Putamen (tissue), 1 donor: Measurements from ENCODE around the gene PLPPR2.
"Not testable (repeated sequence)": the region's sequence is repeated elsewhere in the genome, so short reads cannot be mapped to it uniquely, and the experiment has no call there.

Experiments
- DNase-seq: peaks from one replicate; pipeline ENCODE4 v3.0.0-alpha.2; 2016; ENCODE audit warnings: low spot score

PLPPR2 gene, protein sequence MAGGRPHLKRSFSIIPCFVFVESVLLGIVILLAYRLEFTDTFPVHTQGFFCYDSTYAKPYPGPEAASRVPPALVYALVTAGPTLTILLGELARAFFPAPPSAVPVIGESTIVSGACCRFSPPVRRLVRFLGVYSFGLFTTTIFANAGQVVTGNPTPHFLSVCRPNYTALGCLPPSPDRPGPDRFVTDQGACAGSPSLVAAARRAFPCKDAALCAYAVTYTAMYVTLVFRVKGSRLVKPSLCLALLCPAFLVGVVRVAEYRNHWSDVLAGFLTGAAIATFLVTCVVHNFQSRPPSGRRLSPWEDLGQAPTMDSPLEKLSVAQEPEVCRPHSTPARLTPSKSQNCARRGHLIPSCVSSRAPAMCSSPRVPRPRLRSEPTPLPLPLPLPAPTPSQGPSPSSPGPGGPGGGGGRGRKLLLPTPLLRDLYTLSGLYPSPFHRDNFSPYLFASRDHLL

DNA sequence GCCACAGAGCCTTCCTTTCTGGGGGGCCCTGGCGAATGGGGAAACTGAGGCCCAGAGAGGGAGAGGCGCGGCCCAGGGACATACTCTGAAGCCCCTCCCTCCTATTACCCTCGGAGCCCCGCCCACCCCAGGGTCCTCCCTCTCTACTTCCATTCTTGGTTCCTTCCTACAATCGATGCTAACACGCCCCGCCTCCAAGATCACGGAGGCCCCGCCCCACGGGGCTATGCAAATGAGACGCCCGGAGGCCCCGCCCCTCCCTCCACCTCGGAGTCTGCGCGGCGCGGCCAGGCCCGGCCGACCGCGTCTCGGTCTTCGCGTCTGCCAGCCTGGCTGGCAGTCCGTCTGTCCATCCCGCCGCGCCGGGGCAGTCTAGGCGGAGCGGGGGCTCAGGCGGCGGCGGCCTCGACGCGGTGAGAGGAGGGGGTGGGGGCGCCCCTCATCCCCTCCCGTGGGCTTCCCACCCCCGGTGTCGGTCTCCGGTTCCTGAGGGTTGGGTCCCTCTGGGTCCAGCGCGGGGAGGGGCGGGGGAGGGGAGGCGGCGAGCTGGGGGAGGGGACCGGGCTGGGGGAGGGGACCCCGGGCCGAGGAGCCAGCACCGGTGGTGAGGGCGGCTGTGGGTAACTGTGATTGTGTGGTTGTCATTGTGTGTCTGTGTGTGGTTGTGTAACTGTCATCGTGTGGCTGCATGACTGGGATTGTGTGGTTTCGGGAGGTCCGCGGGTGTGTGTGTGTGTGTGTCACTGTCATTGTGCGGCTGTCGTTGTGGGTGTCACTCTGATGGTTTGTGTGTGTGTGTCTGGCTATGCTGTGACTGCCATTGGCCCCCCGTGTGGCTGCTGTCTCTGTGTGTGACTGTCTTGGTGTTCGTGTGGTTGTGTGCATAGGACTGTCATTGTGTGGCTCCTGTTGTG is at the start of gene PLPPR2:
TSS of gene PLPPR2 (plus strand) at position 273 of the 914 bp plus-strand sequence. CDS start 2,242 bp downstream, outside the sequence.
- DNase-seq, result peak; percentile 86

DNA sequence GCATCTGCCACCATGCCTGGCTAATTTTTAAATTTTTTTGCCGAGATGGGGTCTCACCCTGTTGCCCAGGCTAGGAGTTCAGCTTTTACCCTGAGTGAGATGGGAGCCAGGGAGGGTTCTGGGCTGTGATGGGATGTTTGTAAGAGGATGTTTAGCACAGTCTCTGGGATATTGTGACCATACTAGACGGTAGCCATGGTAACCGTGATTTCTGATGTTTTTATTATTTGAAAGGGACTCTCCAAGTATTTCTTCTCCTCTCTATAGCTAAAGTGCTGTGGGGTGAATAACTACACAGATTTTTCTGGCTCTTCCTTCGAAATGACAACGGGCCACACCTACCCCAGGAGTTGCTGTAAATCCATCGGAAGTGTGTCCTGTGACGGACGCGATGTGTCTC is 48.9 kb upstream of the PLPPR2 start:
- DNase-seq, result no peak

DNA sequence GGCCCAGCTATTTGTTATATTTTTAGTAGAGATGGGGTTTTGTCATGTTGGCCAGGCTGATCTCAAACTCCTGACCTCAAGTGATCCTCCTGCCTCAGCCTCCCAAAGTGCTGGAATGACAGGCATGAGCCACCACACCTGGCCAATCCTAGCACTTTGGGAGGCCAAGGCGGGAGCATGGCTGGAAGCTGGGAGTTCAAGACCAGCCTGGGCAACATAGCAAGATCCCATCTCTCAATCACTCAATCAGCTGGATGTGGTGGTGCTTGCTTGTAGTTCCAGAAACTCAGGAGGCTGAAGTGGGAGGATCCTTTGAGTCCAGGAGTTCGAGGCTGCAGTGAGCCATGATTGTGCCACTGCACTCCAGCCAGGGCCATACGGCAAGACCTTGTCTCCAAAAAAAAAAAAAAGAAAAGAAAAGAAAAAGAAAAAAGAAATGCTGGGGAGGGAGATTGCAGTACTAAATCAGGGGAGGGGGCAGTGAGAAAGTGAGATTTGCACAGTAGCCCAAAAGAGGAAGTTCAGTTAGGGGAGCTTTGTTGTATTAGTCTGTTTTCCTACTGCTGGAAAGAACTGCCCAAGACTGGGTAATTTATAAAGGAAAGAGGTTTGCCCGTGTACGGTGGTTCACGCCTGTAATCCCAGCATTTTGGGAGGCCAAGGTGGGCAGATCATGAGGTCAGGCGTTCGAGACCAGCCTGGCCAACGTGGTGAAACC is 34.8 kb upstream of the PLPPR2 start:
- not testable (repeated sequence) for DNase-seq

DNA sequence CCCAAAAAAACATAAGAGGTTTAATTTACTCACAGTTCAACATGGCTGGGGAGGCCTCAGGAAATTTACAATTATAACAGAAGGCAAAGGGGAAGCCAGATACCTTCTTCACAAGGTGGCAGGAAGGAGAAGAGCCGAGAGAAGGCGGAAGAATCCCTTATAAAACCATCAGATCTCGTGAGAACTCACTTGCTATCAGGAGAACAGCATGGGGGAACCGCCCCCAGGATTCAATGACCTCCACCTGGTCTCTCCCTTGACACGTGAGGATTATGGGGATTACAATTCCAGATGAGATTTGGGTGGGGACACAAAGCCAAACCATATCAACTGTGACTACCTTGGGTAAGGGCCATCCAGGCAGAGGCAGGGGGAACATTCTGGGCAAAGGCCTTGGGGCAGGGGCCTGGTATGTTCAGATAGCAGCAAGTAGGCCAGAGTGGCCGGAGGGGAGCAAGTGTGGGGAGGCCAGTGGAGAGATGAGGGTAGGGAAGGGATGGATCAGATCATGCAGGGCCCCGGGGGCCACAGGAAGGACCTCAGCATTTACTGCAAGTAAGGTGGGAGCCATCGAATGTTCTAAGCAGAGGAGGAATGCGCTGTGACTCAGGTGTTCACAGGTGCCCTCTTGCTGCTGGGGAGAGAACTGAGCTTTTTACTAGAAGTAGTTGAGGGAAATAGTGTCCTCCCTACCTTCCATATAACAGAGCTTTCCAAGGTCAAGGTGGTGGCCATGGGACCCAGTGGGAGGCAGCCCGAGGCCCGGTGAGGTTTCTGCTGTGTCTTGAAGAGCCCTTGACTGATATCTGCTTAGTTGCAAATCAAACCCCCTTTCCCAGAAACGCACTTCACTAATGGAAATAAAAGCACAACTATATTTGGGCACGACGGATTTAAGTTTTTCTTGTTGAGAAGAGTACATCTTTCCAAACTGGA is 33.8 kb upstream of the PLPPR2 start:
- DNase-seq, result no peak

DNA sequence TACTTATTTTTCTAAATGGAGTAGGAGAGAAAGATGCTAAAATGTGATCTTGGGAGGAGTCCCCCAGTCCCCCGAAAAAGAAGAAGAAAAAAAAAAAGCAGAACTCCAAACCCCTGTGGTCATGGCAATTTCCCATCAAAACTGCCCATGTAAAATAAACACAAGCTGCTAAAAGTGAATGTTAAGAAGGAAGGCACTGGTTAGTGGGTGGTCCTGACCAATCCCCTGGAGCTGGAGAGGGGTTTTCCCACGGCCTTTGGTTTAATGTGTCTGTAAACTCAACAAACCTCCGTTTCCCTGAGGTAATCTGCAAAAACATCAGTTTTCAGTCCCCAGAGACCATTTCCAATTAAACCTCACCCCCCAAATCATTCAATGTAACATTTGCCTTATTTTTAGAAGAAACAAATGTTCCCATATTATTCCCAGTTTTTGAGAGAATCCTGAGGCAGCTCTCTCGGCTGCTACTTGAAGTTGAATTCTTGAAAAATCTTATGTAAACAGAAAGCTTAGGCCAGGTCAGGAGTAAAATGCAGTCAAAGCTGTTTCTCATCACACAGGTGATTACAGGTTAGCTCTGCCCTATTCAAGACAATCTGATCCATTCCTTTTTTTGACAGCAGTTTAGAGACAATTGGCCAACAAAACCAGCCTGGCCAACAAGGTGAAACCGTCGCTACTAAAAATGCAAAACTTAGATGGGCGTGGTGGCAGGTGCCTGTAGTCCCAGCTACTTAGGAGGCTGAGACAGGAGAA is 32.8 kb upstream of the PLPPR2 start:
- no peak for DNase-seq

DNA sequence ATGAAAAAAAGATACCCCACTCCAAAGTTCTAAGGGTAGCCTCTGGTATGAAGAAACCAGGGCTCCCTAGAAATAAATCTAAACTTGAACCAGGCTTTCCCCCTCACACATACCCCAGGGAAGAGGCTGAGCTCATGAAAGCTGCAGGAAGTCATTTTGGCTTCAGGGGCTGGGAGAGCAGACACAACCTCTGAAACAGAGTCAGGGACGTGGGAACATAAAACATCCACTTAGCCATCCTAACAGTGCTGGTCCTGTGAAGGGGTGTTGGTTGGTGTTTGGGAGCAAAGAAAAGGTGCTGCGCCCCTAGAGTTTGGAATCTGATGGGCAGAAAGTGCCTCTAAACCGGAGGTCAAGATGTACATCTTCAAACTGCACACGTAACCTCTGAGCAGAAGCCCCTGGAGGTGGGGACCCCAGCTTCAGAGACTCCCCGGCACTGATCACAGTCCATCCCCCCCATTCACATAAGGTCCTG is 31.6 kb upstream of the PLPPR2 start:
- no peak for DNase-seq

DNA sequence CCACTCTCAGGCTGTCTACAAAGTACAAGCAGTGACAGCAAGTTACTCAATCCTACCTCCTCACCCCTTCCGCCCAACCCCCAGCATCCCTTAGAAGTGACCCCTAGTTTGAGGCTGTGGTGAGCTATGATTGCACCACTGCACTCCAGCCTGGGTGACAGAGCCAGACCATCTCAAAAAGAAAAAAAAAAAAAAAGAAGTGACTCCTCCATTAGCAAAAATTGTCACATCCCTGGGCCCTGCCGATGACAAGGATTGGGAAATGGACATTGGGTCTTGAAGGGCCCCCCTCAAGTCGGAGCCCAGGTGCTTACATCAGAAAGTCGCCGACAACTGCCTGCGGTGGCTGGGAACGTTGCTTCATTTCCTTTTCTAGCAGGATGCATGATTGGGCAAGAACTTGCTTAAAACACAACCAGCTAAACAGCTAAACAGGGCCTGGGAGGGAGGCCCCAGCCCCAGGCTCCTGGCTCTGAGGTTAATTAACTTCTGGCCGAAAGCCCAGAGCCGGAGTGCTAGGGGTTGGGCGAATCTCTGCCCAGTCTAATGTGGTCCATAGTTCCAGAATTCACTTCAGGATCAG is 31.1 kb upstream of the PLPPR2 start:
- peak; percentile 53 for DNase-seq

DNA sequence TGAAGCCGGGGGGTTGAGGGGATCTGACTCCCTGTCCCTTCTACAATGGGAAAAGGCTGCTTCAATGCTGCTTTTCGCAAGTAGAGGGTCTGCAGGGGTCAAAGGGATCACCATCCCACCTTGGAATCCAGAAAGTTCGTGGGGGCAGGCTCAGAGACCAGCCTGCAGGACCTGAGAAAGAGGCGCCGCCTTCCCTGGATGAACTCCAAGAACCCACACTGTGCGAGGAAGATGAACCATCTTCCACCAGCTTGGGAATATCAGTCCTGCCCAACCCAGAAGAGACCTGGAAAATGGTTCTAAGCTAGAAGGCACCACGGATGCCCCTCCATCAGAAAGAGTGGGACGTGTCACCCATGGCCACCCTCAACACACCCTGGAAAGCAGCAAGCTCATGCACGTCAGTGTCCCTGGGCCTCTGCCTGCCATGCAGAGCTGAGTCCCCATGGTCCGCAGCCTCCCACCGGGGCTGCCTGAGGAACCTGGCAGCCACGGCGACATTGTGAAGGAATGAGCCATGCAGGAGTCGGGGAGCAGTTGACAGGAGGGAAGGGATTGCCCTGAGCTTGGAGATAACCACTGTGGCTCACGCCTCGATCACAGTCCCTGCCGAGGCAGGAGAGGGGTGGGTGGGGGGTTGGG is 30.4 kb upstream of the PLPPR2 start:
- no peak for DNase-seq

DNA sequence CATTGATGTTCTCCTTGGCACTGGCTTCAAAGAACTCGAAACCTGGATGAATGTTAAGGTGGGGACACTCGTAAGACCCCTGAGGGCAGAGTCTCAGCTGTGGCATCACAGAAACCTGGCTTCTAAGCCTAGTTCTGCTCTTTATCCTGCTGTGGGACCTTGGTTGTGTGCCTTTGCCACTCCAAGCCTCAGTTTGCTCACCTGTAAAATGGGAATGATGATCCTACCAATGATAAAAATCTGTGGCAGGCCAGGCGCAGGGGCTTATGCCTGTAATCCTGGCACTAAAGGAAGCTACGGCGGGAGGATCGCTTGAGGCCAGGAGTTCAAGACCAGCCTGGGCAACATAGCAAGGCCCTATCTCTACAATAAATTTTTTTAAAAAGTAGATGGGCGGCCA is 29.7 kb upstream of the PLPPR2 start:
- DNase-seq, result no peak

DNA sequence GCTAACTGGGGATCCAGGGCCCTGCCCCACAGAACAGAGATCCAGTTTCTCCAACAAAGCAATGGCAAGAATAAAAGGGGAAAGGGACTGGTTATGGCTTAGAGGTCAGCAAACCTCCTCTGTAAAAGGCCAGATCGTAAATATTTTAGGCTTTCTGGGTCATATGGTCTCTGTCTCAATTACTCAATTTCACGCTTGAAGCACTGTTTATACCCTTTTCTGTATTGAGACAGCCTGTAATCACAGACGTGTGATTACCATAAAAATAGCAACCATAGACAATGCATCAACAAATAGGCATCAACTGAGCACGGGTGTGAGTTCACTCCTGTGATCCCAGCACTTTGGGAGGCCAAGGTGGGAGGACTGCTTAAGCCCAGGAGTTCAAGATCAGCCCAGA is 25.1 kb upstream of the PLPPR2 start:
- no peak for DNase-seq

DNA sequence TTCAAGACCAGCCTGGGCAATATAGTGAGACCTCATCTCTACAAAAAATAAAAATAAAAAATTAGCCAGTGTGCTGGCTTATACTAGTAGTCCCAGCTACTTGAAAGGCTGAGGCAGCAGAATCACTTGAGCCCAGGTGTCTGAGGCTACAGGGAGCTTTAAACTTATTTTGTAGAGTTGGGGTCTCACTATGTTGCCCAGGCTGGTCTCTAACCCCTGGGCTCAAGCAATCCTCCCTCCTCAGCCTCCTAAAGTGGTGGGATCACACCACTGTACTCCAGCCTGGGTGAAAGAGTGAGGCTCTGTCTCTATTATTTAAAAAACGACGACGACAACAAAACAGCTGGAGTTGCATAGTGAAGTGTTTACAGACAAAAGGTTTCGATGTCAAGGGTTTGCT is 23.7 kb upstream of the PLPPR2 start:
- no peak for DNase-seq

DNA sequence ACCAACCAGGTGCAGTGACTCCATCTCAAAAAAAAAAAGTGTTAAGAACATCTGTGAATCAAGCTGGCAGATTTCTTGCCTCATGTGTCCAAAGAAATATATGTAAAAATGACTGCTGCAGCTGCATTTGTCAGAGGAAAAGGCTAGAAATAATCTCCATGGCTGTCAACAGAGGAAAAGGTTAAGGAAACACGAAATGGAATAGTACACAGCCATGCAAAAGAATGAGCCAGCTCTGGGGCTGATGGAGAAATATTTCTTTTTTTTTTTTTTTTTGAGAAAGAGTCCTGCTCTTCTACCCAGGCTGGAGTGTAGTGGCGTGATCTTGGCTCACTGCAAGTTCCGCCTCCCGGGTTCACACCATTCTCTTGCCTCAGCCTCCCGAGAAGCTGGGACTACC is 22.4 kb upstream of the PLPPR2 start:
- DNase-seq, result no peak

DNA sequence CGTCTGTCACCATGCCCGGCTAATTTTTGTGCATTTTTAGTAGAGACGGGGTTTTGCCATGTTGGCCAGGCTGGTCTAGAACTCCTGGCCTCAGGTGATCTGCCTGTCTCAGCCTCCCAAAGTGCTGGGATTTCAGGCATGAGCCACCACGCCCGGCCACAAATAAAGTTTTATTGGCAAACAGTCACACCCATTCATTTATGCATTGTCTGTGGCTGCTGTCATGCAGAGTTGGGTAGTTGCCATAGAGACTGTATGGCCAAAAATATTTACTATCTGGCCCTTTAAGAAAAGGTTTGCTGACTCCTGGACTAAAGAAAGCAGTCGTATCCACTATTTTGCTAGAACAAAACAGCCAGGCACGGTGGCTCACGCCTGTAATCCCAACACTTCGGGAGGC is 21.4 kb upstream of the PLPPR2 start:
- not testable (repeated sequence) for DNase-seq

DNA sequence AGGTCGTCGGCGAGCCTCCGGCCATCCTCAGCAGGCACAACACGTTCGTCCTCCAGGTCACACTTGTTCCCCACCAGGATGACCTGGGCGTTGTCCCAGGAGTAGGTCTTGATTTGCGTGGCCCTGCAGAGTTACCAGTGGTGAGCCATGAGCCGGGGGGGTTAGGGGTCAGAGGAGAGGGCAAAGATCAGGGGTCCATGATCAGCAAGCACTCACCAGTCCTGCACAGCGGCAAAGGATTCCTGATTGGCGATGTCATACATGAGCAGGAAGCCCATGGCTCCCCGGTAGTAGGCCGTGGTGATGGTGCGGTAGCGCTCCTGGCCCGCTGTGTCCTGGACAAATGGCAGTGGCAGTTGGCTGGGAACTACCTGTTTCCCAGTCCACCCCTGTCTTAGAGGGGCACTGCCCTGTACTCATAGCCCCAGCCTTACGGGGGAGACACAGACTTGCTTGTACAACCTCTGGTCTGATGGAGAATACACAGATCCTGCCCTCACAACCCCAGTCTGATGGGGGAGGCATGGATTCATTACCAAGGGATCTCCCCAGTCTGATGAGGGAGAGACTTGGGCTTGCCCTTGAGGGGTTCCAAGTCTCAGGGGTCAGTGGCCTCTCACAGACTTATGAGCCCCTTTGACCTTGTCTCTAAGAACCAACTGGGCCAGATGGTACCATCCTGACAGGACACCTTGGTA is 19.6 kb upstream of the PLPPR2 start:
- no peak for DNase-seq

DNA sequence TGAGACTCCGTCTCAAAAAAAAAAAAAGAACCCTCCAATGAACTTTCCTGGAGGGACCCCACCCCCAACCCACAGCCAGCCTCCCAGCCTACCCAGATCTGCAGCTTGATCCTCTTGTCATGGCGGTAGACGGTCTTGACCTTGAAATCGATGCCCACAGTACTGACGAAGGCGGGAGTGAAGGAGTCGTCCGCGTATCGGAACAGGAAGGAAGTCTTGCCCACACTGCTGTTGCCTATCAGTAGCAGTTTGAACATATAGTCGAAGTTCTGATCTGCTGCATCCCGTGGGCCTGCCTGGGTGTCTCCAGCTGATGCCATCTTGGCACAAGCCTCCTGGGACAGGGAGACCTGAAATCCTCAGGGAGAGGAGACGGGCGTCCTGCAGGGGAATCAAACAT is 18.2 kb upstream of the PLPPR2 start:
- DNase-seq, result no peak

DNA sequence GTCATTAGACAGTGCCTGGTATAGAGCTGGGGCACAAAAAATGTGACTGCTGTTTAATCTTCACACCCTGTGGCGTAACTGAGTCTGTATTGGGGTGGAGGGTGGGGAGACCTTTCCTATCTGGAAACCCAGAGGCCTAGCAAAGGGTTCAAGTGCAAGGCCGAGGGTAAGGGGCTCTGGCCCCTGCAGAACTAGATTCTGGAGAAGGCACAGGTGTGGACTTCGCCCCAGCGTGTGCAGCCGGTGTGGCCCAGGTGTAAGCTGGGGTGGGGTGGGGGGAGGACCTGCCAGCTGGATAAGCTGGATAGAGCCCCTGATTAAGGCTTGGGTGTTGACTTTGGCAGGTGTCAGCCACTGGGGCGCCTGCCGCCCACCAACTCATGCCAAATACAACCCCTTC is 17.1 kb upstream of the PLPPR2 start:
- no peak for DNase-seq

DNA sequence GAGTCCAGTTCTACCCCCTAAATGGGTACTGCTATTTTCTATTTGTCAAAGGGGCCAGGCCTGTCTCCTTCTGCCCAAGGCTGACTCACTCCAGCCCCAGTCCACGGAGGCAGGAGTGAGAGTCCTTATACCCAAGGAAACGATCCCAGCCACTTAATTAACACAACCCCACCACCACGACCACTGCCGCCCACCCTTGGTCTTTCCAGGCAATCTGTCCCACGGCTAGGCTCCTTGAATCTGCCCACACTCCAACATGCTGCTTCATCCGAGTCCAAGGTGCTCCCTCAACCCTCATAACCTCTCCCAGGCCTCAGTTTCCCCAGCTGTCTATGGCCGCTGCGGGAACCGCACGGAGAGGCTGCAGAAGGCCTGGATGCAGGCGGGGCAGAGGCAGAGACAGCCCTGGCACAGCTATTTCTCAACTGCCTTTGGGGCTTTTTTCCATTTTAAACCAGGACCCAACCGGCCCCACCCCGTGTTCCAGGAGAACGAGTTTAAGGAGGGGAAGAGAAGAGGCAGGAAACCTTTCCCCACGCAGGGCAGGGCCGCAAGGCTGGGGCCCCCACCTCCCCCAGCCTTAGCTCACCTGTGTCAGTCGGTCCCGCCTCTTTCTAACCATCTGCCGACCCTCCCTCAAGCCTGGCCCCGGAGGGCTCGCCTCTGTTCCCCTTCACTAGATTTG is 16.5 kb upstream of the PLPPR2 start:
- no peak for DNase-seq
